ENCODE measurements around the gene TOMM22. TPM values are rescaled to one million over a fixed set of nuclear protein-coding genes. Genes with fewer than 3 reads are reported as not detected.
A peak's percentile ranks its signal among the peaks of the same experiment; 100 is the strongest.

Gene TOMM22
- total RNA-seq, 6 experiments from 2014 or later = 23.2 to 36.8 (median 32.4) TPM

GRCh38 chr22:38706101-38706900 is 24.5 kb downstream of the TOMM22 start:
- intact Hi-C loops (cut with DNase I) = no loop called here
- peak; percentile 65 to 77 (median 71) for DNase-seq
- peaks cover 0 to 31% (median 7%) of the 10 kb centered on the region in 4 donors for H3K4me1 ChIP-seq

GRCh38 chr22:38706901-38707195 is 25.1 kb downstream of the TOMM22 start:
- 0% methylated on average over 4 of the region's 4 CpGs for WGBS (ENCODE audit: insufficient coverage, low coverage, low lambda C conversion rate, missing lambda C conversion rate)
- Histone ChIP-seq H3K4me1 (peaks cover 0 to 31% (median 7%) of the 10 kb centered on the region in 4 donors), H3K4me3 (peak overlapping the region; percentile 76 to 89 (median 85)), H3K27ac (peak overlapping the region; percentile 93 to 97 (median 96)), H3K27me3 (no peaks in the 10 kb centered on the region), H3K9me3 (no peaks in the 10 kb centered on the region), H3K36me3 (peaks cover 0 to 4% (median 0%) of the 10 kb centered on the region in 4 donors)
- DNase-seq (no peak), ATAC-seq (no peak)
- no peak for TF ChIP-seq CTCF (IDR thresholded peaks at IDR 0.05)
- TF ChIP-seq POLR2A (IDR thresholded peaks at IDR 0.05) = no peak
- intact Hi-C loops (cut with DNase I) = no loop called here

More at GRCh38 chr22:38706101-38706900, 24.5 kb downstream of the TOMM22 start:
- no peaks in the 10 kb centered on the region for H3K9me3 ChIP-seq
- H3K27me3 ChIP-seq = no peaks in the 10 kb centered on the region
- H3K4me3 ChIP-seq = peak overlapping the region; percentile 76 to 89 (median 85)
- TF ChIP-seq CTCF (IDR thresholded peaks at IDR 0.05) (no peak), POLR2A (IDR thresholded peaks at IDR 0.05) (no peak)
- peak in 3 of 4 donors; percentile 0 to 3 (median 2) for ATAC-seq
- WGBS (ENCODE audit: insufficient coverage, low coverage, low lambda C conversion rate, missing lambda C conversion rate) = 0% methylated on average over 13 of the region's 80 CpGs
- H3K36me3 ChIP-seq = peaks cover 0 to 4% (median 0%) of the 10 kb centered on the region in 4 donors
- peak overlapping the region; percentile 93 to 97 (median 96) for H3K27ac ChIP-seq

GRCh38 chr22:38707346-38707745 is 25.6 kb downstream of the TOMM22 start:
- TF ChIP-seq CTCF (IDR thresholded peaks at IDR 0.05) = no peak
- peak; percentile 58 for TF ChIP-seq POLR2A (IDR thresholded peaks at IDR 0.05)
- intact Hi-C loops (cut with DNase I) = no loop called here
- DNase-seq (no peak), ATAC-seq (peak in 1 of 4 donors; percentile 7)
- WGBS (ENCODE audit: insufficient coverage, low coverage, low lambda C conversion rate, missing lambda C conversion rate) = 6% methylated on average over 2 of the region's 2 CpGs
- H3K4me3 ChIP-seq = peak overlapping the region; percentile 76 to 89 (median 85)
- H3K9me3 ChIP-seq = no peaks in the 10 kb centered on the region
- peaks cover 0 to 4% (median 0%) of the 10 kb centered on the region in 4 donors for H3K36me3 ChIP-seq
- H3K27ac ChIP-seq = peak overlapping the region in 2 of 3 donors; percentile 96 to 97
- H3K4me1 ChIP-seq = peaks cover 0 to 31% (median 7%) of the 10 kb centered on the region in 4 donors
- H3K27me3 ChIP-seq = no peaks in the 10 kb centered on the region

- intact Hi-C loops (cut with DNase I) = no loop called here
- Histone ChIP-seq H3K27ac (no peak overlapping the region), H3K36me3 (peaks cover 0 to 4% (median 0%) of the 10 kb centered on the region in 4 donors), H3K9me3 (no peaks in the 10 kb centered on the region), H3K27me3 (no peaks in the 10 kb centered on the region), H3K4me1 (peaks cover 0 to 27% (median 7%) of the 10 kb centered on the region in 4 donors), H3K4me3 (no peak overlapping the region)
- no peak for DNase-seq
- 75% methylated on average over 3 of the region's 3 CpGs for WGBS (ENCODE audit: insufficient coverage, low coverage, low lambda C conversion rate, missing lambda C conversion rate)
- ATAC-seq = no peak
- TF ChIP-seq CTCF (IDR thresholded peaks at IDR 0.05) (no peak), POLR2A (IDR thresholded peaks at IDR 0.05) (no peak)
These were observed 26.2 kb downstream of the TOMM22 start for GRCh38 chr22:38707984-38708383.
